ENCODE measurements around the gene R3HDM4.

DNA sequence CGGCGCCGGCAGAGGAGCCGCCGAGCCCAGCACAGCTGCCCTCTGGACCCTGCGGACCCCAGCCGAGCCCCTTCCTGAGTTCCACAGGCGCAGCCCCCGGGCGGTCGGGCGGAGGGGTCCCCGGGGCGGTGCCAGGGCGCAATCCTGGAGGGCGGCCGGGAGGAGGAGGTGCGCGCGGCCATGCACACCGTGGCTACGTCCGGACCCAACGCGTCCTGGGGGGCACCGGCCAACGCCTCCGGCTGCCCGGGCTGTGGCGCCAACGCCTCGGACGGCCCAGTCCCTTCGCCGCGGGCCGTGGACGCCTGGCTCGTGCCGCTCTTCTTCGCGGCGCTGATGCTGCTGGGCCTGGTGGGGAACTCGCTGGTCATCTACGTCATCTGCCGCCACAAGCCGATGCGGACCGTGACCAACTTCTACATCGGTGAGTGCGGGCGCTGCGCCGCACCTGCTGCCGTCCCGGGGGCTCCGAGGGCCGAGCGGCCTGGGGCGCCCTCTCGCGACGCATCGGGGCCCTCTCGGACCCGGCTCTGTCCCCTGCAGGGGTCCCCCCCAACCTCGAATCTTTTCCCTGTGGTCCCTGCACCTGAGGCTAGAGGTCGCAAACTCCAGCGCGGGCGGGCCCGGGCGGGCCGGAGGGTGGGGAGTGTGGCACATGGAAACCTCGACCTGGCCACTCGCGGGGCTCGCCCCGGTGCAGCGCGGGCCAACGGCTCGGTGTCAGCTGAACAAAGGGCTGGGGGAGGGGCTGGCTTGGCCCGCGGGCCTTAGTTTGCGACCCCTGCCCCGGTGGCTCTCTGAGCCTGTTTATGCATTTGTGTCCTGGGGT, 4.5 kb upstream of the R3HDM4 start, which contains the start of gene KISS1R:
- TF ChIP-seq, protein P1, sequence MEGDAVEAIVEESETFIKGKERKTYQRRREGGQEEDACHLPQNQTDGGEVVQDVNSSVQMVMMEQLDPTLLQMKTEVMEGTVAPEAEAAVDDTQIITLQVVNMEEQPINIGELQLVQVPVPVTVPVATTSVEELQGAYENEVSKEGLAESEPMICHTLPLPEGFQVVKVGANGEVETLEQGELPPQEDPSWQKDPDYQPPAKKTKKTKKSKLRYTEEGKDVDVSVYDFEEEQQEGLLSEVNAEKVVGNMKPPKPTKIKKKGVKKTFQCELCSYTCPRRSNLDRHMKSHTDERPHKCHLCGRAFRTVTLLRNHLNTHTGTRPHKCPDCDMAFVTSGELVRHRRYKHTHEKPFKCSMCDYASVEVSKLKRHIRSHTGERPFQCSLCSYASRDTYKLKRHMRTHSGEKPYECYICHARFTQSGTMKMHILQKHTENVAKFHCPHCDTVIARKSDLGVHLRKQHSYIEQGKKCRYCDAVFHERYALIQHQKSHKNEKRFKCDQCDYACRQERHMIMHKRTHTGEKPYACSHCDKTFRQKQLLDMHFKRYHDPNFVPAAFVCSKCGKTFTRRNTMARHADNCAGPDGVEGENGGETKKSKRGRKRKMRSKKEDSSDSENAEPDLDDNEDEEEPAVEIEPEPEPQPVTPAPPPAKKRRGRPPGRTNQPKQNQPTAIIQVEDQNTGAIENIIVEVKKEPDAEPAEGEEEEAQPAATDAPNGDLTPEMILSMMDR (IDR thresholded peaks at IDR 0.05; ENCODE audit: insufficient read depth, low read depth, low read length), result peak; percentile 6
- peak; percentile 100 for TF ChIP-seq EZH2 (IDR thresholded peaks at IDR 0.05; ENCODE audit: insufficient read depth, low read length)
